NCI-H2227 (cell line): ENCODE data around the gene BICRAL.
"Not testable (repeated sequence)": the region's sequence is repeated elsewhere in the genome, so short reads cannot be mapped to it uniquely, and the experiment has no call there.

Source experiments
- DNase-seq: peaks from one replicate; lab custom pipeline; 2025; ENCODE audit not compliant: unreplicated experiment; lab: John Stamatoyannopoulos, UW

The BICRAL gene

GRCh38 chr6:42790549-42791181 lies 8.8 kb downstream of the BICRAL start:
- DNase-seq = no peak

DNA sequence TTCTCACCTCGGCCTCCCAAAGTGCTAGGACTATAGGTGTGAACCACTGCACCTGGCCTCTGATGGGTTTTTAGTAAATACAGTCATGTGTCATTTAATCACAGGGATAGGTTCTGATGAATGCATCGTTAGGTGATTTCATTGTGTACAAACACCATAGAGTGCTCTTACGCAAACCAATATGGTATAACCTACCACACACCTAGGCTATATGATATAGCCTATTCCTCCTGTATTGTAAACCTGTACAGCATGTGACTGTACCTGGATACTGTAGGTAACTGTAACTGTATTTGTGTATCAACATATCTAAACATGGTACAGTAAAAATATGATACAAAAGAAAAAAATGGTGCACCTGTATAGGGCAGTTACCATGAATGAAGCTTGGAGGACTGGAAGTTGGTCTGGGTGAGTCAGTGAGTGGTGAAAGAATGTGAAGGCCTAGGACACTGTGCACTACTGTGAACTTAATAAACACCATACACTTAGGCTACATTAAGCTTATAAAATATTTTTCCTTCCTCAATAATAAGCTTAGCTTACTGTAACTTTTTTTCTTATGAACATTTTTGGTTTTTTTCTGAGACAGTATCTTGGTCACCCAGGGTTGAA lies 10.0 kb downstream of the BICRAL start:
- no peak for DNase-seq

DNA sequence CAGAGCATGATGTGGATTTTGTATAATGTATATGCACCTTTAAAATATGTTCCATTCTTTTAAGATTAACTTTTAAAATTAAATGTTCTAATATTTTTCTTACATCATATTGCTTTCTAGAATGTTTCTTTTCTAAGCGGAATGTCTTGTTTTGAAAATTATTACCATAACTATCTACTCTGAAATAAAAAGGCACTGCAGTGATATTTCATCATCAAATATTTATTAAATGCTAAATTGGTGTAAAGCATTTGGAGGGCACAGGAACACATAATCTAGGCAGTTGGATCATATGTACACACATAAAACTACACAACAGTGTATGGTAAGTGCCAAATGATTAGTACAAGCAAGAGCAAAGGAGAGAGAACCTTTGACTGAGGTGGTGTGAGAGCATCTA lies 13.8 kb downstream of the BICRAL start:
- DNase-seq = no peak

DNA sequence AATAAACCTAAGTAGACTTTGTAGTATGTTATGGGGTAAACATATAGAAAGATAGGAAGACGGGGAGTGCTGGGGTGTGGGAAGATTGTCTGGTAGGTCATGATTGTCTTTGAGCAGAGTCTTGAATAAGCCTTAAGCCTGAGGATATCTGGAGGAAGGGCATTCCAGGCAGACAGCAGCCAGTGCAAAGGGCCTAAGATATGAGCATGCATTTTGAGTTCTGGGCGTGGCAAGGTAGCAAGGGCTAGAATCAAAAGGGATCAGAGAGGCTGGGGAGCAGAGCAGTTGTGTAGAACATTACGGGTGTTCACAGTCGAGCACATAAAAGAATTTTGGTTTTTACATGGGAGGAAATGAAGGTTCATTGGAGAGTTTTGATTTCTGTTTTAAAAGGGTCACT lies 14.3 kb downstream of the BICRAL start:
- DNase-seq = no peak

- not testable (repeated sequence) for DNase-seq
Measured at GRCh38 chr6:42797696-42798095, 15.8 kb downstream of the BICRAL start.

DNA sequence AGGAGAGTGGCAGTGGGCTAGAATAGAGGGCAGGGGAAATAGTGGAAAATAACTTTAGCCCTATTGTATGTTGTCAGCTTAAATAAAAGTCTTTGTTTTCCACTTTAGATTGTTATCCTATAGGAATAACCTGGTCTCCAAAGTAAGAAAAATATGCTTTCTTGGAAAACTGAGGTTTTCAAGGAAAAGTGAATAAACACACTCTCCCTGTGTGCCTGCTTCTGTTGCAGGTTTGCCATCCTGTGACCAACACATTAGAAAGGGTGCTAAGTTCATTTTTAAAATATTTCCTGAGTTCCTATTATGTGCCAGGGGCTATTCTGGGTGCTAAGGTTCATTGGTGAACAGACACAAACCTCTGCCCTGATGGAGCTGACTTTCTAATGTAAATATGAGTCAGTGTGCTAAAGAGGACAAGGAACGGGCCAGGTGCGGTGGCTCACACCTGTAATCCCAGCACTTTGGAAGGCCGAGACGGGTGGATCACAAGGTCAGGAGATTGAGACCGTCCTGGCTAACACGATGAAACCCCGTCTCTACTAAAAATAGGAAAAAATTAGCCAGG lies 23.5 kb downstream of the BICRAL start:
- DNase-seq = no peak

GRCh38 chr6:42806359-42806758 lies 24.5 kb downstream of the BICRAL start:
- DNase-seq = not testable (repeated sequence)

GRCh38 chr6:42808492-42809483 lies 26.9 kb downstream of the BICRAL start:
- no peak for DNase-seq

DNA sequence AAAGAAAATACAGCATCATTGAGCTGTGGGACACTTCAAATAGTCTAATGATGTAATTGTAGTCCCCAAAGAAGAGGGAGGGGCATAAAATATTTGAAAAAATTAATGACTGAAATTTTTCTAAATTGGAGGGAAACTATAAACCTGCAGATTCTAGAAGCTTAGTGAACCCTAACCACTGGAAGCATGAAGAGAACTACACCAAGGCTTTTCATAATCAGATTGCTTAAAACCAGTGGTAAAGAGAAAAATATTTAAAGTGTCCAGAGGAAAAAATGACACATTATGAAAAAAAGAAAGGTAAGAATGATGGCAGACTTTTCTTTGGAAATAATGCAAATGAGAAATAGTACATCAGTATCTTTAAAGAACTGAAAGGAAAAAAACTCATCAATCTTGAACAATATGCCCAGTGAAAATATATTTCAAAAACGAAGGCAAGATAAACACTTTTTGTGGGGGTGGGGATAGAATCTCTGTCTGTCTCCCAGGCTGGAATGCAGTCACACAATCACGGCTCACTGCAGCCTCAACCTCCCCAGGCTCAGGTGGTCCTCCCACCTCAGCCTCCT lies 31.3 kb downstream of the BICRAL start:
- DNase-seq = no peak

GRCh38 chr6:42813906-42814444 lies 32.1 kb downstream of the BICRAL start:
- no peak for DNase-seq

GRCh38 chr6:42815726-42816125 lies 33.9 kb downstream of the BICRAL start:
- DNase-seq = not testable (repeated sequence)

- no peak for DNase-seq
Measured at GRCh38 chr6:42817907-42818306, 36.1 kb downstream of the BICRAL start.

GRCh38 chr6:42818416-42818815 lies 36.6 kb downstream of the BICRAL start:
- DNase-seq = no peak

GRCh38 chr6:42818878-42819277 lies 37.0 kb downstream of the BICRAL start:
- DNase-seq = no peak

DNA sequence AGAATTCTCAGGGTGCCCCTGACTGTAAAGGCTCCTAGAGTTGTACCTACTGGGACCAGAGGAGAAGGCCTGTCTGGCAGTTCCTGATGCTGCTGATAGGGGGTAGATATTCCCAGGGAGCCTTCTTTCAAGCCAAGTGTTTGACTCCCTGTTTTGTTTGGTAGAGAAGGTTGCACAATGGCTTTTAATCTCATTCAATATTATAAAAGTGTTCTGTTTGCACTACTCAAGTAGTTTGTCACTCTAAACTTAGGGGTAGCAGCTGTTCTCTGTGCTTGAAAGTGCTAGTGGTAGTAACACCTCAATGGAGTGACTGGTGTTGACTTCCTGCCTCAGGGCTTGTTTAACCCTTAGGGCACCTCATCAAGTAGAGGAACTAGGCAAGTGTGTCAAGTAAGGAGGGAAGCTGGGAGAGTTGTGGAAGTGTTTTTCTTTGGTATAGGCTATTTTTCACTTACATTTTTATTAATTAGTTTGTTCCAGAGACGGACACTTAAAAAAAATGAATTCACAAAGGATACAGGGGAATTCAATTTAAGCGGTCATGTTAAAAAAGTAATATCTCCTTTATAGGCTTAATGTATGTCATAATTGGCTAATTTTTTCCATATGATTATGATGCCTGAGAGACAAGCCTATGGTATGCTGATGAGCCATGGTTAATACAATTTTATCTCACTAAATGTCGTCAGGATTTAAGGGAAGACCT lies 38.1 kb downstream of the BICRAL start:
- no peak for DNase-seq

DNA sequence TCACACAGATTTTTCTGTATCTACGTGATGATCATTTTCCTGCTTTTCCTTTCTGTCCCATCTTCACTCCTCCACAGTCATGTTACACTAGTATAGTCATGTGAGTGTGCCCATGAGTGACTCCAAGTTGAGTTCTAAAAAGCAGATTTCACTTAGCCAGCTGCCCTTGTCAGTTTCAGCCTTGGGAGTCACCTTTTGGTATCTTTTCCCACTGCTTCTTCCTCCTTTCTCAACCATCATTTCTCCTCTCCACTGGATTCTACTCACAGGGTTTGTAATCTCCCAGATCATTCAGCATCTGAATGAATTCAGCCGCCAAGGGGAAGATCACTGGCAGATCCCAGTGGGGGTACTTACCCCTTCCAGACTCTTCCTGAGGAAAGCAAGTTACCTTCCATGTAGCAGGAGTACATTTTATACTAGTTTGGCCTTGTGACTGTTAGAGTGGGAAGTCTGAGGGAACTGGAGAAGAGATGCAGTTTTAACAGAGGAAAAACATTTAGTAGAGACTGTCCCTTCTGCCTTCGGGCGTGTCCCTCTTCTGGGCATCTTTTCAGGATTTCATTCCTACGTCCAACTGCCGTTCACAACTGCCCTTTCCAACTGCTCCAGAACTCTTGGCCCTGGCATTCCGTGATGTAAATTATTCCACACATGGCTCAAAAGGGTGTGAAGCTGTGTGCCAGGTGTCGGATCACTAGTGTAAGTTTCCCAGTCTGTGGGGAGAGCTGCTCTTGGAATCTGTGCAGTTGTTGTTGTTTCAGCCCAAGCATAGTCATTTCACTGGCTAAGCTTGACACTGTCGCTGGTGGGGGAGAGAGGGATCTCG lies 38.9 kb downstream of the BICRAL start:
- no peak for DNase-seq

- no peak for DNase-seq
Measured at GRCh38 chr6:42821341-42821668, 39.5 kb downstream of the BICRAL start.

GRCh38 chr6:42821846-42822245 lies 40.0 kb downstream of the BICRAL start:
- DNase-seq = no peak

DNA sequence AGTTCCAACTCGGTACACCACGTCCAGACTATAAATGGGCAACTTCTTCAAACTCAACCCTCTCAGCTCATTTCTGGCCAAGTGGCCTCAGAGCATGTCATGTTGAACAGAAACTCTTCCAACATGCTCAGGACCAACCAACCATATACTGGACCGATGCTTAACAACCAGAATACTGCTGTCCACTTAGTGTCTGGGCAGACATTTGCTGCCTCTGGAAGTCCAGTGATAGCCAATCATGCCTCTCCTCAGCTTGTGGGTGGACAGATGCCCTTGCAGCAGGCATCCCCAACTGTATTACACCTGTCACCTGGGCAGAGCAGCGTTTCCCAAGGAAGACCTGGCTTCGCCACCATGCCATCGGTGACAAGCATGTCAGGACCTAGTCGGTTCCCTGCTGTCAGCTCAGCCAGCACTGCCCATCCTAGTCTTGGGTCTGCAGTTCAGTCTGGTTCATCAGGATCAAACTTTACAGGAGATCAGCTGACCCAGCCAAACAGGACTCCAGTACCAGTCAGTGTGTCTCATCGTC lies 47.8 kb downstream of the BICRAL start:
- no peak for DNase-seq
